Stimulated activated CD4-positive, alpha-beta T cell treated with anti-CD3 and anti-CD28 coated beads, Interleukin-4, amount 100 ng/mL, for 4 hours (primary cell): ENCODE results near the gene OPHN1.
A peak's percentile ranks its signal among the peaks of the same experiment; 100 is the strongest.

Source experiments
- DNase-seq, 2 experiments: peaks; one replicate each; pipeline ENCODE4 v3.0.0-alpha.2; 2020

OPHN1 gene

DNA sequence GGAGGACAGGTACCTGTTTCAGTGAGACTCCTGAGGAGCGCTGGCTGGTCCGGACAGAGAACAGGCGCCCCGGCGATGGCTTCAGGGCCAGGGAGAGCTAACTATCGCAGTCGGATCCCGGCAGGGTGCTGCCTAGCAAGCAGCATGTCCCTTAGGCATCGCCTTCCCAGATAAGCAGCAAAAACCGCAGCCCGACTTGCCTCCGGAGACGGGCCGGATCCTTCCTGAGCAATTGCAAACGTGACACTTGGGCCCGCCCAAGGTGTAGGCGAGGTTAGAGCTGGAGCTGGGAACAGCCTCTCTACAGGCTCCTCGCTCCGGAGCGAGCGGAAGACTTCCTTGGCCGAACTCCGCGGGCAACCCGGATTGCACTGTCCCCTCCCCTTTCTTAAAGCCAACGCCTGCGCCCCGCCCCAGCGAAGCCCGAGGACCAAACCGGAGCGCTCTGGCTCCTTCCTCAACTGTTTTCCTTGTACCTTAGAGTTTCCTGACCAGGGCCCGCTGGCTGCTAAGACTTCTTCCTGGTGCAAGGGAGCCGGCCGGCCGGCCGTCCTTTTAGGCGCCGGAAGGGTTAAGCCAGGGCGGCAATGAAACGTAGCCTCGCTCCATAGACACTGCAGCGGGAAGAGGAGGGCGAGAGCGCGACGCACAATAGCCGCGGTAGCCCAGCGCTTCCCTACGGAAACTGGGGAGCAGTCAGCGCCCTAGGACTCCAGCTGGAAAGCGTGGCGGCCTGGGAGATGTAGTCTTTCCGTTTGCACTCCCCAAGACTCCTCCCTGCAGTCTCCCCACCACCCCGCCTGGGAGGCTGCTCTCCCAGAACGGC is at the start of gene OPHN1:
Gene OPHN1, minus strand, starts transcription at position 341 of the 826 bp plus-strand sequence. CDS start 475 bp downstream, outside the sequence.
- DNase-seq: peak in 1 of 2 experiments; percentile 4

DNA sequence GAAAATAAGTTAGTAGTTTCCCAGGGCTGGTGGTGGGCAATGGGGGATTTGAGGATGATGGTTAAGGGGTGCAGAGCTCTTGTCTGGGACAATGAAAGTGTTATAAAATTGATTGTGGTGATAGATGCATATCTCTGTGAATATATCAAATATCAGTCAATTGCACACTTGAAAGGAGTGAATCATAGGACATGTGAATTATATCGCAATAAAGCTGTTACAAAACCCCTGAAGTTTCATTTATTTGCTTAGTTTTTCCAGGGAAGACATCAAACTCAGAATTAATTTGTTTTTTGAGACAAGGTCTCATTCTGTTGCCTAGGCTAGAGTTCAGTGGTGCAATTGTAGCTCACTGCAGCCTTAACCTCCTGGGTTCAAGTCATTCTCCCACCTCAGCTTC is 47.7 kb upstream of the OPHN1 start:
- no peak for DNase-seq

DNA sequence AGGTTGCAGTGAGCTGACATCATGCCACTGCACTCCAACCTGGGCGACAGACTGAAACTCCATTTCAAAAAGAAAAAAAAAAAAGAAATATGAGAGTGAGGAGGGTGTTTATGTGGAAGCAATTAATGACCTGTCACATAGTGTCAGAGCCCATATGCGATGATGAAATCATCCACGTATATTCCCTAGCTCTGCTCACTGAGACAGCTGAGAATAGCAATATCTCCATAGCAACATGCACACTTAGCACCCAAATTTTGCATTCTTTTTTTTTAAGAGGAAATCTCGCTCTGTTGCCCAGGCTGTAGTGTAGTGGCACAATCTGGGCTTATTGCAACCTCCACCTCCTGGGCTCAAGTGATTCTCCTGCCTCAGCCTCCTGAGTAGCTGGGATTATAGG is 31.5 kb upstream of the OPHN1 start:
- DNase-seq: no peak

- DNase-seq: no peak
Observed at GRCh38 chrX:68463880-68464279, 30.6 kb upstream of the OPHN1 start.

- DNase-seq: peak in 1 of 2 experiments; percentile 1
Observed at GRCh38 chrX:68462653-68463052, 29.4 kb upstream of the OPHN1 start.

GRCh38 chrX:68462197-68462596 is 28.9 kb upstream of the OPHN1 start:
- DNase-seq: no peak

DNA sequence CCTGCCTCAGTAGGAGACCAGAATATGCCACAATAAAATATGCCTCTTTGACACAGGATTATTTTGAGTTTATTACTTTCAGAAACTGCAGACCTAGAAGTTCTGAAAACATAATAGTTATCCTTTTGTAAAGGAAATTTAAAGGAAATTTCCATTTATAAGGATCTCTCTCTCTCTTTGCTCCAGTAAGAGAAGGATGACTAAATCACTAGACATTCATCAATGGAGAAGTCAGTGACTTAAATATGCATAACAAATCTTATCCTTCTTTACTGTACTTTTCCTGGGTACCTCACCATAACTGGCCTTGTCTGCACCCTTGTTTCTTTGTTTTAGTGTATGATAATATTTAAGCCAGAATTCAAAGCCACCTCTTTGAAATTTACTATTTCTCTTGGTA is 28.3 kb upstream of the OPHN1 start:
- DNase-seq: no peak

- DNase-seq: no peak
Observed at GRCh38 chrX:68461093-68461492, 27.8 kb upstream of the OPHN1 start.

DNA sequence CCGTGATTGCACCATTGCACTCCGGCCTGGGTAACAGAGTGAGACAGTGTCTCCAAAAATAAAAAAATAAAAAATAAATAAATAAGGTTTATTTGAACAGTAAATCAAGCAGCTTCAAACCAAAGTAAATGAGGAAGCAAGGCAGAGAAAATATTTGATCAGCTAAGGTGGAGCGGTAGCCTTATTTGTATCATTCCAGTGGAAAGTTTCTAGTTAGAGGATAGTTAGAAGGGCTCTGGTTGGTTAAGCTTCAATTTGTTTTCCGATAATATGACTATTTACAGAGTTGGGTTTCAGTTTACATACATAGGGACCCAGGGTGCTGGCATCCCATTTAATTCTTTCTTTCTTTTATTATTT is 21.8 kb upstream of the OPHN1 start:
- DNase-seq: no peak

- no peak for DNase-seq
Observed at GRCh38 chrX:68454476-68455150, 21.3 kb upstream of the OPHN1 start.

DNA sequence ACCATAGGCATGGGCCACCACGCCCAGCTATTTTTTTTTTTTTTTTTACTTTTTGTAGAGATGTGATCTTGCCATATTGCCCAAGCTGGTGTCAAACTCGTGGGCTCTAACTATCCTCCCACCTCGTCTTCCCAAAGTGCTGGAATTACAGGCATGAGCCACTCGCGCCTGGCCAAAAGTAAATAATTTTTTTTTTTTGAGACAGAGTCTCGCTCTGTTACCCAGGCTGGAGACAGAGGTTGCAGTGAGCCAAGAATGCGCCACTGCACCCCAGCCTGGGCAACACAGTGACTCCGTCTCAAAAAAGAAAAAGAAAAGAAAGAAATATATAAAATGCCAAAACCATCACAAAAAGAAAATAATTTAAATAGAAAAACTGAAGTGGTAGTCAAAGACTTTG is 18.4 kb upstream of the OPHN1 start:
- no peak for DNase-seq

- no peak for DNase-seq
Observed at GRCh38 chrX:68443155-68443868, 10.0 kb upstream of the OPHN1 start.

- DNase-seq: no peak
Observed at GRCh38 chrX:68440940-68441339, 7.6 kb upstream of the OPHN1 start.

GRCh38 chrX:68440442-68440841 is 7.1 kb upstream of the OPHN1 start:
- no peak for DNase-seq

- DNase-seq: no peak
Observed at GRCh38 chrX:68439341-68439740, 6.0 kb upstream of the OPHN1 start.

DNA sequence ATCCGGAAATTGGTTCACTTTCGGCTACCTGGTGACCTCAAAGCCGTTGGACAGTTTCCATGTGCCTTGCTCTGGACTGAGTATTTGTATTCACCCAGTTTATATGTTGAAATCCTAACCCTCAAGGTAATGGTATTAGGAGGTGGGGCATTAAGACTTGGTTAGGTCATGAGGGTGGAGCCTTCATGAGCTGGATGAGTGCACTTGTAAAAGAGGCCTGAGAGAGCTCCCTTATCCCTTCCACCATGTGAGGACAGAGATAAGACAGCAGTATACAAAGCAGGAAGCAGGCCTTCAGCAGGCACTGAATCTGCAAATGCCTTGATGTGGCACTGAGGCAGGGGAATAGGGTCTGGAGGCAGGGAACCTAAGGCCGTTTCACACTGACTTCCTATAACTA is 5.3 kb upstream of the OPHN1 start:
- DNase-seq: no peak

GRCh38 chrX:68433981-68434299 is 645 bp upstream of the OPHN1 start:
- DNase-seq: no peak

GRCh38 chrX:68432648-68433047 is 647 bp downstream of the OPHN1 start:
- no peak for DNase-seq

GRCh38 chrX:68431836-68432235 is 1.5 kb downstream of the OPHN1 start:
- no peak for DNase-seq

DNA sequence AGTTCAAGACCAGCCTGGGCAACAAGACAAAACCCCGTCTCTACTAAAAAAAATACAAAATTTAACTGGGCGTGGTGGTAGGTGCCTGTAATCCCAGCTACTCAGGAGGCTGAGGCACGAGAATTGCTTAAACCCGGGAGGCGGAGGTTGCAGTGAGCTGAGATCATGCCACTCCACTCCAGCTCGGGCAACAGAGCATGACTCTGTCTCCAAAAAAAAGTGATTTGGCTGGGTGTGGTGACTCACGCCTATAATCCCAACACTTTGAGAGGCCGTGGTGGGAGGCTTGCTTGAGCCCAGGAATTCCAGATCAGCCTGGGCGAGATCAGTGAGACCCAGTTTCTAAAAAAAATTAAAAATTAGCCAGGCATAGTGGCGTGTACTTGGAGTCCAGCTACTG is 4.1 kb downstream of the OPHN1 start:
- DNase-seq: no peak

- DNase-seq: no peak
Observed at GRCh38 chrX:68428431-68428830, 4.9 kb downstream of the OPHN1 start.

GRCh38 chrX:68424719-68425118 is 8.6 kb downstream of the OPHN1 start:
- DNase-seq: no peak

- no peak for DNase-seq
Observed at GRCh38 chrX:68422478-68422877, 10.8 kb downstream of the OPHN1 start.

GRCh38 chrX:68421636-68422035 is 11.7 kb downstream of the OPHN1 start:
- DNase-seq: no peak
